NCI-H146 treated with DMSO at 0.1 percent for 48 hours (cell line): ENCODE results near the gene FSTL4.

ENCODE experiments used
- DNase-seq: peaks from one replicate; lab custom pipeline; 2025; ENCODE audit not compliant: unreplicated experiment; lab: John Stamatoyannopoulos, UW

Gene FSTL4

GRCh38 chr5:133304178-133304577 is 308.2 kb downstream of the FSTL4 start:
- no peak for DNase-seq

- DNase-seq = no peak
Measured at GRCh38 chr5:133303298-133303697, 309.0 kb downstream of the FSTL4 start.

GRCh38 chr5:133299728-133300127 is 312.6 kb downstream of the FSTL4 start:
- no peak for DNase-seq

- no peak for DNase-seq
Measured at GRCh38 chr5:133299021-133299420, 313.3 kb downstream of the FSTL4 start.

GRCh38 chr5:133298447-133298846 is 313.9 kb downstream of the FSTL4 start:
- DNase-seq = no peak

- no peak for DNase-seq
Measured at GRCh38 chr5:133297293-133297692, 315.0 kb downstream of the FSTL4 start.

GRCh38 chr5:133296624-133297023 is 315.7 kb downstream of the FSTL4 start:
- no peak for DNase-seq

- no peak for DNase-seq
Measured at GRCh38 chr5:133295520-133295919, 316.8 kb downstream of the FSTL4 start.

- no peak for DNase-seq
Measured at GRCh38 chr5:133294380-133294779, 318.0 kb downstream of the FSTL4 start.

- peak; percentile 2 for DNase-seq
Measured at GRCh38 chr5:133293960-133294359, 318.4 kb downstream of the FSTL4 start.

- DNase-seq = no peak
Measured at GRCh38 chr5:133292300-133292699, 320.0 kb downstream of the FSTL4 start.

- DNase-seq = no peak
Measured at GRCh38 chr5:133291524-133291923, 320.8 kb downstream of the FSTL4 start.

- no peak for DNase-seq
Measured at GRCh38 chr5:133290669-133291240, 321.6 kb downstream of the FSTL4 start.

- peak; percentile 58 for DNase-seq
Measured at GRCh38 chr5:133289686-133290367, 322.5 kb downstream of the FSTL4 start.

GRCh38 chr5:133287500-133287899 is 324.8 kb downstream of the FSTL4 start:
- DNase-seq = no peak

GRCh38 chr5:133286483-133286882 is 325.9 kb downstream of the FSTL4 start:
- DNase-seq = no peak

- DNase-seq = no peak
Measured at GRCh38 chr5:133285583-133286021, 326.7 kb downstream of the FSTL4 start.

- DNase-seq = no peak
Measured at GRCh38 chr5:133284306-133284705, 328.0 kb downstream of the FSTL4 start.

GRCh38 chr5:133278317-133278716 is 334.0 kb downstream of the FSTL4 start:
- no peak for DNase-seq

- DNase-seq = no peak
Measured at GRCh38 chr5:133277744-133278143, 334.6 kb downstream of the FSTL4 start.

- no peak for DNase-seq
Measured at GRCh38 chr5:133276171-133276570, 336.2 kb downstream of the FSTL4 start.

- DNase-seq = no peak
Measured at GRCh38 chr5:133275631-133276030, 336.7 kb downstream of the FSTL4 start.

- peak; percentile 57 for DNase-seq
Measured at GRCh38 chr5:133274597-133274935, 337.8 kb downstream of the FSTL4 start.
